Measurements from ENCODE around the gene AIP.

The AIP gene

GRCh38 chr11:67453816-67454732 is 28.8 kb upstream of the AIP start:
- DNase-seq (ENCODE audit: low read depth in 1 of 2, low spot score in 1 of 2), result no peak
- no peak for TF ChIP-seq GABPA (IDR thresholded peaks at IDR 0.05; ENCODE audit: low read depth)
- no peak for TF ChIP-seq CTCF (IDR thresholded peaks at IDR 0.05; ENCODE audit: insufficient read depth, low read length)
- TF ChIP-seq SPI1 (IDR thresholded peaks at IDR 0.05; ENCODE audit: borderline replicate concordance, low read depth), result no peak
- TF ChIP-seq POLR2AphosphoS5 (IDR thresholded peaks at IDR 0.05; ENCODE audit: low read depth), result no peak
- TF ChIP-seq, protein P1, sequence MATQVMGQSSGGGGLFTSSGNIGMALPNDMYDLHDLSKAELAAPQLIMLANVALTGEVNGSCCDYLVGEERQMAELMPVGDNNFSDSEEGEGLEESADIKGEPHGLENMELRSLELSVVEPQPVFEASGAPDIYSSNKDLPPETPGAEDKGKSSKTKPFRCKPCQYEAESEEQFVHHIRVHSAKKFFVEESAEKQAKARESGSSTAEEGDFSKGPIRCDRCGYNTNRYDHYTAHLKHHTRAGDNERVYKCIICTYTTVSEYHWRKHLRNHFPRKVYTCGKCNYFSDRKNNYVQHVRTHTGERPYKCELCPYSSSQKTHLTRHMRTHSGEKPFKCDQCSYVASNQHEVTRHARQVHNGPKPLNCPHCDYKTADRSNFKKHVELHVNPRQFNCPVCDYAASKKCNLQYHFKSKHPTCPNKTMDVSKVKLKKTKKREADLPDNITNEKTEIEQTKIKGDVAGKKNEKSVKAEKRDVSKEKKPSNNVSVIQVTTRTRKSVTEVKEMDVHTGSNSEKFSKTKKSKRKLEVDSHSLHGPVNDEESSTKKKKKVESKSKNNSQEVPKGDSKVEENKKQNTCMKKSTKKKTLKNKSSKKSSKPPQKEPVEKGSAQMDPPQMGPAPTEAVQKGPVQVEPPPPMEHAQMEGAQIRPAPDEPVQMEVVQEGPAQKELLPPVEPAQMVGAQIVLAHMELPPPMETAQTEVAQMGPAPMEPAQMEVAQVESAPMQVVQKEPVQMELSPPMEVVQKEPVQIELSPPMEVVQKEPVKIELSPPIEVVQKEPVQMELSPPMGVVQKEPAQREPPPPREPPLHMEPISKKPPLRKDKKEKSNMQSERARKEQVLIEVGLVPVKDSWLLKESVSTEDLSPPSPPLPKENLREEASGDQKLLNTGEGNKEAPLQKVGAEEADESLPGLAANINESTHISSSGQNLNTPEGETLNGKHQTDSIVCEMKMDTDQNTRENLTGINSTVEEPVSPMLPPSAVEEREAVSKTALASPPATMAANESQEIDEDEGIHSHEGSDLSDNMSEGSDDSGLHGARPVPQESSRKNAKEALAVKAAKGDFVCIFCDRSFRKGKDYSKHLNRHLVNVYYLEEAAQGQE (IDR thresholded peaks at IDR 0.05; ENCODE audit: insufficient replicate concordance, low read depth), result no peak

DNA sequence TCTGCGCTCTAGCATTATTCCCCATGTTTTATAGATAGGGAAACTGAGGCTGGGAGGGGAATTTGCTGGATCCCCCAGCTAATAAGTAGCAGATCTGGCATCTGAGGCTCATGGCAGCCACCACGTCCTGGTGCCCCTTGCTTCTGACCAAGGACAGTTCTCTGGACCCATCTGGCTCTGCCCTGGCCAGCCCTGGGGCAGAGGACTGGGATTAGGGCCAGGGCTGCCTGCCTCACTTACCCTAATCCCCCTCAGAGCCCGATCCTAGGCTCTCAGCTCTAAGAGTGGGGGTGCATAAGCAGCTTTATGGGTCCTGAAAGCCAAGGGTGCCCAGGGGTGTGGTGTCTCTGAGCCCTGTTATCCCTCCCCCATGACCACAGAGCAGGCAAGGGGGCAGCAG is 27.8 kb upstream of the AIP start, which contains the start of gene CABP4:
TSS of gene CABP4 (plus strand) at position 301 of the 400 bp plus-strand sequence. CDS start at position 371, 70 bp downstream.
- no peak for DNase-seq (ENCODE audit: low read depth in 1 of 2, low spot score in 1 of 2)
- Histone ChIP-seq H3K4me3 (replicated peaks; ENCODE audit: insufficient read depth, low read length) (no peak within 1 kb of the TSS), H3K27ac (replicated peaks) (no peak within 1 kb of the TSS), H3K27me3 (ENCODE audit: insufficient read depth, poor library complexity, severe bottlenecking) (no peaks in the 10 kb centered on the region)
- TF ChIP-seq POLR2AphosphoS5 (IDR thresholded peaks at IDR 0.05; ENCODE audit: low read depth), result no peak
- no peak for TF ChIP-seq SPI1 (IDR thresholded peaks at IDR 0.05; ENCODE audit: borderline replicate concordance, low read depth)
- TF ChIP-seq, protein P1 (IDR thresholded peaks at IDR 0.05; ENCODE audit: insufficient replicate concordance, low read depth), result no peak
- TF ChIP-seq GABPA (IDR thresholded peaks at IDR 0.05; ENCODE audit: low read depth), result no peak
- TF ChIP-seq CTCF (IDR thresholded peaks at IDR 0.05; ENCODE audit: insufficient read depth, low read length), result no peak

More at GRCh38 chr11:67453816-67454732, 28.8 kb upstream of the AIP start:
- H3K27ac ChIP-seq (replicated peaks), result no peak overlapping the region
- H3K4me3 ChIP-seq (replicated peaks; ENCODE audit: insufficient read depth, low read length), result no peak overlapping the region
- H3K27me3 ChIP-seq (ENCODE audit: insufficient read depth, poor library complexity, severe bottlenecking), result no peaks in the 10 kb centered on the region

- TF ChIP-seq SPI1 (IDR thresholded peaks at IDR 0.05; ENCODE audit: borderline replicate concordance, low read depth) (no peak), GABPA (IDR thresholded peaks at IDR 0.05; ENCODE audit: low read depth) (no peak), POLR2AphosphoS5 (IDR thresholded peaks at IDR 0.05; ENCODE audit: low read depth) (no peak), CTCF (IDR thresholded peaks at IDR 0.05; ENCODE audit: insufficient read depth, low read length) (no peak)
- TF ChIP-seq, protein P1 (IDR thresholded peaks at IDR 0.05; ENCODE audit: insufficient replicate concordance, low read depth), result no peak
- H3K4me3 ChIP-seq (replicated peaks; ENCODE audit: insufficient read depth, low read length), result no peak overlapping the region
Observed at GRCh38 chr11:67456068-67456705, 26.6 kb upstream of the AIP start.

More at GRCh38 chr11:67456068-67456705, 26.6 kb upstream of the AIP start:
- no peak for DNase-seq (ENCODE audit: low read depth in 1 of 2, low spot score in 1 of 2)
- no peaks in the 10 kb centered on the region for H3K27me3 ChIP-seq (ENCODE audit: insufficient read depth, poor library complexity, severe bottlenecking)
- no peak overlapping the region for H3K27ac ChIP-seq (replicated peaks)
